Measurements from ENCODE around the gene CAD. TPM values are rescaled to one million over a fixed set of nuclear protein-coding genes. Genes with fewer than 3 reads are reported as not detected.

The CAD gene
- total RNA-seq, 2 experiments from 2014 or later: 132 to 173 TPM

DNA sequence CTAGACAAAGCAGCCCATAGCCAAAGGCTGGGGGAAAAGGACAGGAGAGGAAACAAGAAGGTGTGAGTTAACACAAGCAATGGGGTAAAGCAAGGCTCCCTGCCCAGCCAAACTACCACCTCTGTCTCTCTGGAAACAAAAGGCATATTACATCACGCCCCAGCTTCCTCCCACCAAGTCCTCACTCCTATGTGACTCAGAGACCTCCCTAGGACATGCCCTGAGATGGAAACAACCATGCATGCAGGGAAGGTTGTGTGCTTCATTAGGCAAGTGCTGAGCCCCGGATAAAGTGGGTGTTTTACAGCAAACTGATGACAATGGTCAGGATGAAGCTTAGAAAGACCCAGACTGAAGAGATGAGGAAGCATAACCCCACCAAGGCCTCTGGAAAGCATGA, 14.3 kb upstream of the CAD start:
- peaks cover 12% of the 10 kb centered on the region for H3K4me1 ChIP-seq (ENCODE audit: insufficient read depth, low read length, poor library complexity, severe bottlenecking)
- POLR2A ChIA-PET: interaction anchor here (0.6 kb wide), 1 partner anchor 1079 kb away, joined by 3 read pairs; no protein-coding TSS in a partner anchor

DNA sequence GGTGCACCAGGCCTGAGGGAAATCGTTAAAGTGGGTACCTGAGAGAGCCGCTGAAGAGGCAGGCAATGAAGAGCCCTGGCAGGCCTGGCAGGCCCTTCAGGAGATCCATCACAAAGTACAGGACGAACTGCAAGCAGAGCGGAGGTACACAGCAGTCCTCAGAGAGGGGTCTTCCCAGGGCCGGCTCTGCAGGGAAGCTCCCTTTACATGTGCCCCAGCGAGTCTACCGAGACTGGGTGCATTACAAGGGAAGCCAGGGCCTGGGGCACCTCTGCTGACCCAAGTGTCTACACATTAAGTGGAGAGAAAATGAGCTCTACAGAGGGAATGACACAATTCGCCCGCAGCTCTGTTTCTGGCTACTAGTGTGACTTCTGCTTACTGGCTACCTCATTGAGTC, 13.4 kb upstream of the CAD start:
- ChIA-PET POLR2A (no interaction called here), CTCF (ENCODE audit: unreplicated experiment) (no interaction called here)
- no peak for TF ChIP-seq EZH2phosphoT487 (IDR thresholded peaks at IDR 0.05; ENCODE audit: borderline replicate concordance, low read depth, low read length)
- TF ChIP-seq, protein P1, sequence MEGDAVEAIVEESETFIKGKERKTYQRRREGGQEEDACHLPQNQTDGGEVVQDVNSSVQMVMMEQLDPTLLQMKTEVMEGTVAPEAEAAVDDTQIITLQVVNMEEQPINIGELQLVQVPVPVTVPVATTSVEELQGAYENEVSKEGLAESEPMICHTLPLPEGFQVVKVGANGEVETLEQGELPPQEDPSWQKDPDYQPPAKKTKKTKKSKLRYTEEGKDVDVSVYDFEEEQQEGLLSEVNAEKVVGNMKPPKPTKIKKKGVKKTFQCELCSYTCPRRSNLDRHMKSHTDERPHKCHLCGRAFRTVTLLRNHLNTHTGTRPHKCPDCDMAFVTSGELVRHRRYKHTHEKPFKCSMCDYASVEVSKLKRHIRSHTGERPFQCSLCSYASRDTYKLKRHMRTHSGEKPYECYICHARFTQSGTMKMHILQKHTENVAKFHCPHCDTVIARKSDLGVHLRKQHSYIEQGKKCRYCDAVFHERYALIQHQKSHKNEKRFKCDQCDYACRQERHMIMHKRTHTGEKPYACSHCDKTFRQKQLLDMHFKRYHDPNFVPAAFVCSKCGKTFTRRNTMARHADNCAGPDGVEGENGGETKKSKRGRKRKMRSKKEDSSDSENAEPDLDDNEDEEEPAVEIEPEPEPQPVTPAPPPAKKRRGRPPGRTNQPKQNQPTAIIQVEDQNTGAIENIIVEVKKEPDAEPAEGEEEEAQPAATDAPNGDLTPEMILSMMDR (conservative IDR thresholded peaks at IDR 0.05; ENCODE audit: low read length): no peak
- Histone ChIP-seq H3K27ac (ENCODE audit: low read depth, low read length, poor library complexity, severe bottlenecking) (no peak overlapping the region), H3K9me3 (ENCODE audit: low read length) (no peaks in the 10 kb centered on the region), H3K4me1 (ENCODE audit: insufficient read depth, low read length, poor library complexity, severe bottlenecking) (peaks cover 12% of the 10 kb centered on the region), H3K4me2 (ENCODE audit: low read length) (no peak overlapping the region), H3K79me2 (ENCODE audit: insufficient read depth, low read depth, low read length) (peaks cover 12% of the 10 kb centered on the region; the same call in 1 of the 2 replicates), H3K4me3 (ENCODE audit: low read depth, low read length, poor library complexity, severe bottlenecking) (no peak overlapping the region), H4K20me1 (ENCODE audit: insufficient read depth, low read length) (no peaks in the 10 kb centered on the region), H3K36me3 (ENCODE audit: insufficient read depth, low read length) (peaks cover 94% of the 10 kb centered on the region), H3K9me2 (ENCODE audit: insufficient read depth, low read length) (no peaks in the 10 kb centered on the region), H2AFZ (ENCODE audit: low read length) (no peak overlapping the region)
- intact Hi-C loops (cut with micrococcal nuclease; ENCODE audit: unreplicated experiment): no loop called here
- no TSS peak for BruUV-seq (replicated peaks)
- DNase-seq (ENCODE audit: low spot score): no peak

More for the DNA sequence above, 14.3 kb upstream of the CAD start:
- Histone ChIP-seq H2AFZ (ENCODE audit: low read length) (no peak overlapping the region), H3K4me2 (ENCODE audit: low read length) (no peak overlapping the region), H3K9me2 (ENCODE audit: insufficient read depth, low read length) (no peaks in the 10 kb centered on the region), H3K4me3 (ENCODE audit: low read depth, low read length, poor library complexity, severe bottlenecking) (no peak overlapping the region), H3K79me2 (ENCODE audit: insufficient read depth, low read depth, low read length) (peaks cover 3% of the 10 kb centered on the region; the same call in 1 of the 2 replicates), H3K27ac (ENCODE audit: low read depth, low read length, poor library complexity, severe bottlenecking) (no peak overlapping the region), H3K36me3 (ENCODE audit: insufficient read depth, low read length) (peaks cover 91% of the 10 kb centered on the region), H4K20me1 (ENCODE audit: insufficient read depth, low read length) (no peaks in the 10 kb centered on the region), H3K9me3 (ENCODE audit: low read length) (no peaks in the 10 kb centered on the region)
- BruUV-seq (replicated peaks): no TSS peak
- DNase-seq (ENCODE audit: low spot score): no peak
- CTCF ChIA-PET (ENCODE audit: unreplicated experiment): interaction anchor here (1.4 kb wide), 1 partner anchor 11 kb away, joined by 4 read pairs; no protein-coding TSS in a partner anchor
- TF ChIP-seq EZH2phosphoT487 (IDR thresholded peaks at IDR 0.05; ENCODE audit: borderline replicate concordance, low read depth, low read length): no peak
- TF ChIP-seq, protein P1 (conservative IDR thresholded peaks at IDR 0.05; ENCODE audit: low read length): no peak
- intact Hi-C loops (cut with micrococcal nuclease; ENCODE audit: unreplicated experiment): no loop called here

DNA sequence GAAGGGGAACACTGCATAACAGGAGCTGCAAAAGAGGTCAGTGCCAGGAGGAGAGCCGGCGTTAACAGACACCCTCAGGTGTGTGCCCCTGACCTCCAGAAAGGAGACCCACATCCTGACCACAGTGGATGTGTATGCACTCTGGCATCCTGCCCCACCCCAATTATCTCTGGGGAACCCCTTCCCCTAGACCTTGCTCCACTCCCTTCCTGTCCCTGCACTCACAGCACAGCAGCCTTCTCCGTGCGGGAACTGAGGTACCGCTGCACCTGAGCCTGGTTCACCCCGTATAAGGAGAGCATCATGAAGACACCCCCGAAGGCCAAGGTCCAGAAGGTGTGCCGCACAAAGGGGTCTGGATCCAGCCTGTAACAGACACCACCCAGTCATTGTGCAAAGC, 12.6 kb upstream of the CAD start:
- Histone ChIP-seq H4K20me1 (ENCODE audit: insufficient read depth, low read length) (no peaks in the 10 kb centered on the region), H2AFZ (ENCODE audit: low read length) (no peak overlapping the region), H3K36me3 (ENCODE audit: insufficient read depth, low read length) (peaks cover 94% of the 10 kb centered on the region), H3K4me2 (ENCODE audit: low read length) (no peak overlapping the region), H3K9me2 (ENCODE audit: insufficient read depth, low read length) (no peaks in the 10 kb centered on the region), H3K9me3 (ENCODE audit: low read length) (no peaks in the 10 kb centered on the region), H3K27ac (ENCODE audit: low read depth, low read length, poor library complexity, severe bottlenecking) (no peak overlapping the region), H3K4me1 (ENCODE audit: insufficient read depth, low read length, poor library complexity, severe bottlenecking) (peaks cover 18% of the 10 kb centered on the region), H3K79me2 (ENCODE audit: insufficient read depth, low read depth, low read length) (peaks cover 20% of the 10 kb centered on the region; the same call in 1 of the 2 replicates), H3K4me3 (ENCODE audit: low read depth, low read length, poor library complexity, severe bottlenecking) (no peak overlapping the region)
- no peak for DNase-seq (ENCODE audit: low spot score)
- no TSS peak for BruUV-seq (replicated peaks)
- intact Hi-C loops (cut with micrococcal nuclease; ENCODE audit: unreplicated experiment): no loop called here
- CTCF ChIA-PET (ENCODE audit: unreplicated experiment): no interaction called here
- POLR2A ChIA-PET: no interaction called here
- no peak for TF ChIP-seq EZH2phosphoT487 (IDR thresholded peaks at IDR 0.05; ENCODE audit: borderline replicate concordance, low read depth, low read length)
- TF ChIP-seq, protein P1 (conservative IDR thresholded peaks at IDR 0.05; ENCODE audit: low read length): no peak

Measured in OCI-LY7 (cell line).